A673 (cell line): ENCODE results near the gene ISCU. TPM values are rescaled to one million over a fixed set of nuclear protein-coding genes. Genes with fewer than 3 reads are reported as not detected.

ENCODE experiments used
- Bru-seq: library from RNA; stranded (reverse); fragments of 400-500 nt; gene quantifications from one replicate; lab custom pipeline; 2021; lab: Mats Ljungman, UMichigan
- BruChase-seq, 2 experiments: library from RNA; stranded (reverse); fragments of 400-500 nt; gene quantifications; one replicate each; lab custom pipeline; 2021; lab: Mats Ljungman, UMichigan
- BruUV-seq: library from RNA; stranded (reverse); fragments of 400-500 nt; replicated peaks from 2 replicates; lab custom pipeline; 2021; lab: Mats Ljungman, UMichigan
- CTCF ChIA-PET: fragments of 300-600 bp; sonication (Branson Sonifier 250); formaldehyde crosslinking; loops from one replicate; lab custom pipeline; 2022; ENCODE audit warnings: antibody characterized with exemption; lab: Charles Lee
- POLR2A ChIA-PET: fragments of 300-600 bp; sonication (Branson Sonifier 250); formaldehyde crosslinking; loops from one replicate; lab custom pipeline; 2022; ENCODE audit warnings: antibody characterized with exemption; ENCODE audit not compliant: low non-redundant PET; lab: Charles Lee
- DNase-seq: peaks from one replicate; pipeline ENCODE4 v3.0.0-alpha.2; 2015; ENCODE audit warnings: low spot score
- H3K27ac ChIP-seq: fragments of 200-600 bp; sonication (generic); 2 replicates; pipeline ENCODE4 v1.5.1; 2016; ENCODE audit warnings: mixed run types, low read depth, mild to moderate bottlenecking, mixed read lengths, antibody characterized with exemption, low read length; ENCODE audit not compliant: poor library complexity, severe bottlenecking
- H3K27me3 ChIP-seq: fragments of 200-600 bp; sonication (generic); replicated peaks from 2 replicates; pipeline ENCODE4 v1.6.1; 2017; ENCODE audit warnings: mixed run types, low read depth, mild to moderate bottlenecking, mixed read lengths, antibody characterized with exemption, low read length; ENCODE audit not compliant: insufficient read depth, poor library complexity
- H3K36me3 ChIP-seq: fragments of 200-600 bp; sonication (generic); 2 replicates; pipeline ENCODE4 v1.6.1; 2016; ENCODE audit warnings: mixed run types, mild to moderate bottlenecking, mixed read lengths, antibody characterized with exemption, low read length; ENCODE audit not compliant: insufficient read depth, poor library complexity, severe bottlenecking
- H3K4me1 ChIP-seq: fragments of 200-600 bp; sonication (generic); 2 replicates; pipeline ENCODE4 v1.6.1; 2017; ENCODE audit warnings: mixed run types, mild to moderate bottlenecking, mixed read lengths, antibody characterized with exemption, low read length; ENCODE audit not compliant: insufficient read depth, poor library complexity, severe bottlenecking
- H3K4me3 ChIP-seq: fragments of 200-600 bp; sonication (generic); 2 replicates; pipeline ENCODE4 v1.5.1; 2016; ENCODE audit warnings: low read depth, mixed run types, mild to moderate bottlenecking, mixed read lengths, low read length; ENCODE audit not compliant: poor library complexity, severe bottlenecking
- H3K9me3 ChIP-seq: fragments of 200-600 bp; sonication (generic); 2 replicates; pipeline ENCODE4 v1.6.1; 2016; ENCODE audit warnings: mixed run types, low read depth, mild to moderate bottlenecking, mixed read lengths, antibody characterized with exemption, low read length; ENCODE audit not compliant: poor library complexity, severe bottlenecking
- EZH2 ChIP-seq: fragments of 200-600 bp; sonication (generic); IDR thresholded peaks from 2 replicates; pipeline ENCODE4 v1.6.1; 2017; ENCODE audit warnings: borderline replicate concordance, low read depth, mild to moderate bottlenecking, mixed read lengths, antibody characterized with exemption, low read length; ENCODE audit not compliant: poor library complexity, severe bottlenecking
- intact Hi-C: fragments of 100-400 bp; cut with micrococcal nuclease; formaldehyde crosslinking; loops from one replicate; pipeline ENCODE4 v1.10.0; 2022; ENCODE audit not compliant: unreplicated experiment
- long read RNA-seq: library from polyadenylated mRNA; stranded (forward); transcript quantifications from one replicate; pipeline ENCODE4 v2.0.0, GENCODE V29; 2022
- total RNA-seq: library from RNA; stranded (reverse); gene quantifications from 2 replicates; pipeline ENCODE4 v1.2.3, GENCODE V29; 2021
- TF ChIP-seq, protein P1 (sequence below): fragments of 300-800, 200-600 bp; sonication (generic); conservative IDR thresholded peaks from 2 replicates; pipeline ENCODE4 v1.5.1; 2017; ENCODE audit warnings: low read depth, mild to moderate bottlenecking, antibody characterized with exemption, low read length, moderate library complexity, mixed read lengths

ISCU gene
- total RNA-seq (73.4 and 79.3 TPM in 2 replicates), Bru-seq, nascent RNA (percentile 87 among the genes with signal in this experiment), BruChase-seq, experiment 1, labeled RNA remaining after a 2-hour chase (percentile 80 among the genes with signal in this experiment), BruChase-seq, experiment 2, labeled RNA remaining after a 6-hour chase (percentile 87 among the genes with signal in this experiment)
- long read RNA-seq, transcript ISCU-202 (6 exons, 1,069 nt) = minor isoform, 22 of 153 reads
- long read RNA-seq, transcript ISCU-201 (5 exons, 994 nt) = major isoform, 89 of 153 reads
- long read RNA-seq, partial matches to known transcripts = 26 of 153 reads
- long read RNA-seq, other reads (novel, unspliced or antisense) = 13 of 153 reads

DNA sequence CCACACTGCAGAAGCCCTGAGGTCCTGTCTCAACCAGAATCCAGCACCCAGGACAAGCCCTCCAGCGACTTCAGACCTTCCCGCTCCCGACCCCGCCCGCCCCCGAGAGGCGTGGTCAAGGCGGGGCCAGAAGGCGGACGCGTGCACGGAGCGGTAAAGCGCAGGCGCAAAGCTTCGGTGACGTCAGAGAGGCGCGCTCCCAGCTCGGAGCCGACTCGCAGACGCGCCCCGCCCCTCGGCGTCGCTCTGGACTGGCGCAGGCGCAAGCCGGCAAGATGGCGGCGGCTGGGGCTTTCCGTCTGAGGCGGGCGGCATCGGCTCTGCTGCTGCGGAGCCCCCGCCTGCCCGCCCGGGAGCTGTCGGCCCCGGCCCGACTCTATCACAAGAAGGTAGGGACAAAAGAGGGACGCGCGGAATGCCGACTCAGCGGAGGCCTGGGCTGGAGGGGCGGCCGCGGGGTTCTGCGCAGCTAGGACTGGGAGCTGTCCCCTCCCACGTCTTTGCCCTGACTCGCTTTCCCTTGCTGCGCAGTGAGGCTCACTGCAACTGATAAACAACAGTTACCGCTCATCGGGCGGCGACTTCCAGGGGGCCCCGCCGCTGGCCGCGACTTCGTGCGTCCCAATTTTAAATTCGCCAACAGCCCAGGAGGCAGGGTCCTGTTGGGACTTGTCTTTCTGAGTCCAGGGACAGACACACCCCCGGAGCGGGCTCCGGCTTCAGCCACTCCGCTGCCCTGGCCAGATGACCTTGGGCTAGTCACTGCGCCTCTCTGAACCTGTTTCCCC lies at the start of gene ISCU:
Gene ISCU (plus strand): TSS at position 249 of the 788 bp plus-strand sequence. CDS start 27 bp downstream, at position 276.
- H3K27ac ChIP-seq = peak within 1 kb of the TSS; percentile 97
- peak; percentile 98 for DNase-seq
- H3K4me3 ChIP-seq = peak within 1 kb of the TSS; percentile 79
- no TSS peak for BruUV-seq
- intact Hi-C loops = loop anchor here (1.0 to 10.0 kb wide), 6 partner anchors 56 to 534 kb away; partner anchors contain the start of genes CORO1C and UNG
- peaks cover 39% of the 10 kb centered on the region for H3K36me3 ChIP-seq
- ChIA-PET POLR2A (interaction anchor here (0.5 kb wide), 1 partner anchor 297 kb away, joined by 7 read pairs; no protein-coding TSS in a partner anchor), CTCF (no interaction called here)
- peaks cover 35% of the 10 kb centered on the region for H3K4me1 ChIP-seq
- H3K9me3 ChIP-seq = no peaks in the 10 kb centered on the region
- H3K27me3 ChIP-seq = no peaks in the 10 kb centered on the region
- TF ChIP-seq EZH2 = no peak
- TF ChIP-seq, protein P1, sequence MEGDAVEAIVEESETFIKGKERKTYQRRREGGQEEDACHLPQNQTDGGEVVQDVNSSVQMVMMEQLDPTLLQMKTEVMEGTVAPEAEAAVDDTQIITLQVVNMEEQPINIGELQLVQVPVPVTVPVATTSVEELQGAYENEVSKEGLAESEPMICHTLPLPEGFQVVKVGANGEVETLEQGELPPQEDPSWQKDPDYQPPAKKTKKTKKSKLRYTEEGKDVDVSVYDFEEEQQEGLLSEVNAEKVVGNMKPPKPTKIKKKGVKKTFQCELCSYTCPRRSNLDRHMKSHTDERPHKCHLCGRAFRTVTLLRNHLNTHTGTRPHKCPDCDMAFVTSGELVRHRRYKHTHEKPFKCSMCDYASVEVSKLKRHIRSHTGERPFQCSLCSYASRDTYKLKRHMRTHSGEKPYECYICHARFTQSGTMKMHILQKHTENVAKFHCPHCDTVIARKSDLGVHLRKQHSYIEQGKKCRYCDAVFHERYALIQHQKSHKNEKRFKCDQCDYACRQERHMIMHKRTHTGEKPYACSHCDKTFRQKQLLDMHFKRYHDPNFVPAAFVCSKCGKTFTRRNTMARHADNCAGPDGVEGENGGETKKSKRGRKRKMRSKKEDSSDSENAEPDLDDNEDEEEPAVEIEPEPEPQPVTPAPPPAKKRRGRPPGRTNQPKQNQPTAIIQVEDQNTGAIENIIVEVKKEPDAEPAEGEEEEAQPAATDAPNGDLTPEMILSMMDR = no peak

DNA sequence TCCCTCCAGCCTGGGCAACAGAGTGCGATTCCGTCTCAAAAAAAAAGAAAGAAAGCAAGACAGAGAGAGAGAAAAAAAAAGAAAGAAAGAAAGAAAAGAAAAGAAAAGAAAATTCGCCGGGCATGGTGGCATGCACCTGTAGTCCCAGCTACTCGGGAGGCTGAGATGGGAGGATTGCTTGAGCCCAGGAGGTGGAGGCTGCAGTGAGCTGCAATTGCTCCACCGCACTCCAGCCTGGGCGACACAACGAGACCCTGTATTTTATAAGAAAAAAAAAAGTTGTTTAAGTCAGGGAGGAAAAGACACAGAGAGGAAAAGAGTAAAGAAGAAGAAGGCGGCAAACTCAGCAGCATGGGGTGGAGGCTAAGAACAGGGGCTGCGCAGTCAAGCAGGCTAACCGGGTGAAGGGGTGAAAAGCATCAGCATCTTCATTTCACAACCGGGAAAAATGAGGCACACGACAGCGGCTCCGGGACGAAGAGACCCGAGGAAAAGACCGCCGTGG lies 47.9 kb upstream of the ISCU start:
- Histone ChIP-seq H3K27me3 (no peaks in the 10 kb centered on the region), H3K36me3 (peaks cover 20% of the 10 kb centered on the region), H3K4me1 (peaks cover 12% of the 10 kb centered on the region), H3K4me3 (peak overlapping the region; percentile 87), H3K27ac (no peak overlapping the region), H3K9me3 (no peaks in the 10 kb centered on the region)
- BruUV-seq = TSS peak; percentile 16
- intact Hi-C loops = loop anchor here (5.0 to 10.0 kb wide), 3 partner anchors 452 to 600 kb away; no protein-coding TSS in a partner anchor
- no peak for DNase-seq
- CTCF ChIA-PET = no interaction called here
- TF ChIP-seq EZH2 = no peak
- TF ChIP-seq, protein P1 = 0 out of 2 replicates have a peak, but pooled peaks have one; percentile 15
- POLR2A ChIA-PET = no interaction called here

DNA sequence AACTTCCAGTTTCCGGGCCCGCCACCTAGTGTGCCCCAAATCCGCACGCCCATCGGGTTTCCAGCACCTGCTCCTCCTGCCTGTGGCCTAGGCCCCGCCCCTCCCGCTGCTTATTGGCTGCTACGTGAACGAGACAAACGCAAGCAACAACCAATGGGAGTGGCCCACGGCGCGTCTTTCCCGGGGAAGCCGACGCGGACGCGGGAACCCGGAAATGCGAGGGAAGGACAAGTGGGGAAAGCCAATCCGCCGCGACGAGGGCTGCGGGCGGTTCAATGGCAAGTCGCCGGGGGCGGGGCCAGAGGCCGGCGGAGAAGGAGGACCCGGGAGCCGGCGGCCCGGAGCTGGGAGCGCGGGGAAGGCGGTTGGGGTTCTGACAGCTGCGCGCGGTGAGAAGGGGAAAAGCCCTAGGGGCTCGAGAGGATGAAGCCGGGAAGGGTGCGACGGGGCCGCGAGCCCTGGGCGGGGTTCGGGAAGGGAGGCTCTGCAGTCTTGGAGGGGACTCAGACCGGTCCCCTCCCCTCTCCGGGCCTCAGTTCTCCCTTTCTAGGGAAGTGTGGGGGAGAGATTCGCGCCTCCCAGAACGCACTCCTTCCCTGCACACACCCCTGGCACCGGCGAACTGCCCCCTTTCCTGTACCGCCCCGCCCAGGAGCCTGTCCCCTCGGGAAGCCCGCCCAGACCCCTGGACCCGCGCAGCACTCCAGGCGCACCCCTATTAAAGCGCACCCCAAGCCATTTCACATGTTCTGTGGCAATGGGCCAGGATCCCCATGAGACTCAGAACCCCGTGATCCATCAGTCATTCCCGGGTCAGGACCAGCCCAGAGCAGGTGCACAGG lies 47.2 kb upstream of the ISCU start, which contains the start of gene FICD:
Gene FICD (plus strand): TSS at position 305 of the 842 bp plus-strand sequence. CDS start 1,696 bp downstream, outside the sequence.
- no peaks in the 10 kb centered on the region for H3K27me3 ChIP-seq
- ChIA-PET CTCF (no interaction called here), POLR2A (no interaction called here)
- TSS peak; percentile 53 for BruUV-seq
- no peaks in the 10 kb centered on the region for H3K9me3 ChIP-seq
- intact Hi-C loops = loop anchor here (5.0 to 10.0 kb wide), 4 partner anchors 102 to 600 kb away; no protein-coding TSS in a partner anchor
- peak within 1 kb of the TSS; percentile 87 for H3K4me3 ChIP-seq
- H3K4me1 ChIP-seq = peaks cover 12% of the 10 kb centered on the region
- H3K27ac ChIP-seq = peak within 1 kb of the TSS; percentile 62
- TF ChIP-seq, protein P1 = no peak
- TF ChIP-seq EZH2 = no peak
- peaks cover 26% of the 10 kb centered on the region for H3K36me3 ChIP-seq
- peak; percentile 100 for DNase-seq
